Ovary (tissue), 3 donors: ENCODE data around the gene SNX24.

Source experiments
- EP300 ChIP-seq: sonication (generic); formaldehyde crosslinking; IDR thresholded peaks from one replicate; pipeline ENCODE4 v1.6.1; 2017; ENCODE audit warnings: antibody characterized with exemption
- POLR2A ChIP-seq: fragments of 450-650 bp; IDR thresholded peaks from one replicate; pipeline ENCODE4 v1.6.1; 2017; ENCODE audit warnings: antibody characterized with exemption, mild to moderate bottlenecking, moderate library complexity
- TF ChIP-seq, protein P1 (sequence below), 3 donors: fragments of 450-650 bp in 2 of 3; fragments of 200-600 bp in 1 of 3; IDR thresholded peaks; one replicate each; pipeline versions ENCODE4 v1.5.1 to v1.8.0; 2016 to 2022; ENCODE audit warnings: antibody characterized with exemption in 3 of 3, mild to moderate bottlenecking in 1 of 3
- donor health status: DM: no; HTN: no; CAD: no.

DNA sequence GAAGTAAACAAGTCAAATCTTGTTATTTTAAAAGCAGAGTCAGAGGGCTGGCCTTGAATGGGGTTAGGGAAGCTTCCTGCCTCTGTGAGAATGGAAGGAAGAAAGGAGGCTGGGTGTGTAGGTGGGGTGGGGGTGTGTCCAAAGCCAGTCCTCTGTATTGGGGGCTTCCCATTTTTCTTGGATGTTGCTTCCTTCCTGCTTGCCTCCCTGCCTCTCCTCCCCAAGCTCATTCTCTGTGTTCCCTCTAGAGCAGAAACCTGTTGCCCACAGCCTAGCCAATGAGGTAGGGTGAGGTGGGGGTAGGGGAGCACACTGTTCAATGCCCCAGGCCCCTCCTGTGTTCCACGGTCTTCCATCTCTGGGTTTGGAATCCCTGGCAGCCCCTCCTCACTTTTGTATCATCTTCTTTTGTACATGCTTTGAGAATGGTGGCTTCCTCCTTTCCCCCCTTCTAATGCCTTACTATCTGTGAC is 39.7 kb downstream of the SNX24 start:
- no peak for TF ChIP-seq POLR2A
- TF ChIP-seq, protein P1, sequence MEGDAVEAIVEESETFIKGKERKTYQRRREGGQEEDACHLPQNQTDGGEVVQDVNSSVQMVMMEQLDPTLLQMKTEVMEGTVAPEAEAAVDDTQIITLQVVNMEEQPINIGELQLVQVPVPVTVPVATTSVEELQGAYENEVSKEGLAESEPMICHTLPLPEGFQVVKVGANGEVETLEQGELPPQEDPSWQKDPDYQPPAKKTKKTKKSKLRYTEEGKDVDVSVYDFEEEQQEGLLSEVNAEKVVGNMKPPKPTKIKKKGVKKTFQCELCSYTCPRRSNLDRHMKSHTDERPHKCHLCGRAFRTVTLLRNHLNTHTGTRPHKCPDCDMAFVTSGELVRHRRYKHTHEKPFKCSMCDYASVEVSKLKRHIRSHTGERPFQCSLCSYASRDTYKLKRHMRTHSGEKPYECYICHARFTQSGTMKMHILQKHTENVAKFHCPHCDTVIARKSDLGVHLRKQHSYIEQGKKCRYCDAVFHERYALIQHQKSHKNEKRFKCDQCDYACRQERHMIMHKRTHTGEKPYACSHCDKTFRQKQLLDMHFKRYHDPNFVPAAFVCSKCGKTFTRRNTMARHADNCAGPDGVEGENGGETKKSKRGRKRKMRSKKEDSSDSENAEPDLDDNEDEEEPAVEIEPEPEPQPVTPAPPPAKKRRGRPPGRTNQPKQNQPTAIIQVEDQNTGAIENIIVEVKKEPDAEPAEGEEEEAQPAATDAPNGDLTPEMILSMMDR (IDR thresholded peaks at IDR 0.05), result no peak
- TF ChIP-seq EP300, result no peak
